GM10266 (cell line): ENCODE results near the gene VGLL4.

Source experiments
- DNase-seq: peaks from one replicate; pipeline ENCODE4 v3.0.0; 2012; ENCODE audit errors: extremely low spot score
- TF ChIP-seq, protein P1 (sequence below): IDR thresholded peaks from 2 replicates; pipeline ENCODE4 v1.5.1; 2012; ENCODE audit warnings: mild to moderate bottlenecking, low read depth; ENCODE audit not compliant: control insufficient read depth, insufficient read depth; ENCODE audit errors: missing control alignments

VGLL4 gene

DNA sequence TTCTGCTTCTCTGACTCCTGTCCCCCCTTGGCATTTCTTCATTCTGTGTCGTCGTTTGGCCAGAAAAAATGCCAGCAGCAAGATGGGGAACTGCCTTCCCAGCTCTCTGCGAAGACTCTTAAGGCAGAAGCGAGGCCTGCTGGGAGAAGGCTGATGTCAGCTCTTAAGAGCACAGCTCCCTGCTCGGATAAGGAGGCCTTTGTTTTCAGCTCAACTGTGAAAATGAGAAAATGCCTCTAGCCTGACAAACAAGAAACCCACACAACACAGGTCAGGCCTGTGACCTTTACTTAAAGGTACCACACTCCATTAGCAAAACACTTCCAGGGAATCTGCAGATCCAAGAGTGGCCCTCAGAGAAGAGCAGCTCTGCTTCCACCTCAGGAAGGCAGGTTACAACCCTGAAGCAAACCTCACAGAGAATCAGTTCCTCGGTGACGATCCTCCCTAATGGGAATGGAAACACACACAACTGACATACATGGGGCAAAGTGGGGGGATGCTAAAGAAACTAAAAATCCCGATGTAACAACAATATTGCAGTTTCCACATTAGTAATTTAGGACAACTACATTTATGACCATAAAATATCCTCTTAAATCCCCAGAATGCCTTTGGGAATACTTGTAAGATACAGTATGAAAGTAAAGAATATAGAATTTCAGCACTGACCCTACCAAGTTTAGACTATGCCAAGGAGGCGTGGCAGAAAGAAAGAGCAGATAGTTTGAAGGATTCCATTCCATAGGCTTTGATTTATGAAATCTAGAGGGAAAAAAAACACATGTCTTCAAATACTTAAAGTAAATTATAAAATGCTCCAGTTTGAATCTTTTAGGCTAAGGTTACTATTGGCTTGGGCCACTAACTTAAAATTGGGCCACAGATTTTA lies 52.1 kb downstream of the VGLL4 start:
- TF ChIP-seq, protein P1, sequence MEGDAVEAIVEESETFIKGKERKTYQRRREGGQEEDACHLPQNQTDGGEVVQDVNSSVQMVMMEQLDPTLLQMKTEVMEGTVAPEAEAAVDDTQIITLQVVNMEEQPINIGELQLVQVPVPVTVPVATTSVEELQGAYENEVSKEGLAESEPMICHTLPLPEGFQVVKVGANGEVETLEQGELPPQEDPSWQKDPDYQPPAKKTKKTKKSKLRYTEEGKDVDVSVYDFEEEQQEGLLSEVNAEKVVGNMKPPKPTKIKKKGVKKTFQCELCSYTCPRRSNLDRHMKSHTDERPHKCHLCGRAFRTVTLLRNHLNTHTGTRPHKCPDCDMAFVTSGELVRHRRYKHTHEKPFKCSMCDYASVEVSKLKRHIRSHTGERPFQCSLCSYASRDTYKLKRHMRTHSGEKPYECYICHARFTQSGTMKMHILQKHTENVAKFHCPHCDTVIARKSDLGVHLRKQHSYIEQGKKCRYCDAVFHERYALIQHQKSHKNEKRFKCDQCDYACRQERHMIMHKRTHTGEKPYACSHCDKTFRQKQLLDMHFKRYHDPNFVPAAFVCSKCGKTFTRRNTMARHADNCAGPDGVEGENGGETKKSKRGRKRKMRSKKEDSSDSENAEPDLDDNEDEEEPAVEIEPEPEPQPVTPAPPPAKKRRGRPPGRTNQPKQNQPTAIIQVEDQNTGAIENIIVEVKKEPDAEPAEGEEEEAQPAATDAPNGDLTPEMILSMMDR, result no peak
- no peak for DNase-seq

GRCh38 chr3:11591002-11591355 lies 52.7 kb downstream of the VGLL4 start:
- no peak for DNase-seq
- TF ChIP-seq, protein P1, result no peak

DNA sequence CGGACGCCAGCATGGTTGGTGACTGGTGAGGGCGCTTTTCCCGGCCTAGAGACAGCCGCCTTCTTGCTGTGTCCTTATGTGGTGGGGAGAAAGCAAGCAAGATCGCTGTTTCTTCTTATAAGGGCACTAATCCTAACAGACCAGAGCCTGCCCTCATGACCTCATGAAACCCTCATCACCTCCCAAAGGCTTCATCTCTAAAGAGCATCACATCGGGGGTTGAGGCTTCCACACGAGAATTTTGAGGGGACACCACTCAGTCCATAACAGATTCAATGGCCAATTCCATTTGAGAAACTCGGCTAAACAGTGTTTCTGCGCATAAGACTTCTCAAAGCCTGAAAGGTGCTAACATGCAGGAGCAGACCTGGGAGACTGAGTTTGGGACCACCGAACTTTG lies 54.0 kb downstream of the VGLL4 start:
- TF ChIP-seq, protein P1, result no peak
- DNase-seq, result no peak

- DNase-seq, result no peak
- TF ChIP-seq, protein P1, result no peak
Measured at GRCh38 chr3:11588755-11589154, 55.0 kb downstream of the VGLL4 start.

- no peak for DNase-seq
- TF ChIP-seq, protein P1, result no peak
Measured at GRCh38 chr3:11588338-11588737, 55.4 kb downstream of the VGLL4 start.

DNA sequence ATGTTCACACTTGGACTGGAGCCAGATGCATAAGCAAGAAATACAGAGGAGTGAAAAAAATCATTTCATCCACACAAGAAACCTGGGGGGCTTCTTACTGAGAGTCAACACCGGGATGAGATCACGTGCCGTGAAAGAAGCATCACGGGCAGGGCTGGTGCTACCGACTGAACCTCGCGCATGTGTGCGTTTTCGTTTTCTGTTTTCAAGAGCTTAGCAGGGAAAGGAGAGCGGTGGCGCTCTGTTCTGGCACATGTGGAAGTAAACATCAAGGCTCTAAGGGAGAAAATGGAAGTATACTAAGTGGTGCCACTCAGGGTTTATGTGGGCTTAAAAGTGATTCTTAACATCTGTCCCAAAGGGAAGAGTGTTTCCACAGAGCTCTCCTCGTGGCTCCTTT lies 55.9 kb downstream of the VGLL4 start:
- TF ChIP-seq, protein P1, result no peak
- DNase-seq, result no peak

DNA sequence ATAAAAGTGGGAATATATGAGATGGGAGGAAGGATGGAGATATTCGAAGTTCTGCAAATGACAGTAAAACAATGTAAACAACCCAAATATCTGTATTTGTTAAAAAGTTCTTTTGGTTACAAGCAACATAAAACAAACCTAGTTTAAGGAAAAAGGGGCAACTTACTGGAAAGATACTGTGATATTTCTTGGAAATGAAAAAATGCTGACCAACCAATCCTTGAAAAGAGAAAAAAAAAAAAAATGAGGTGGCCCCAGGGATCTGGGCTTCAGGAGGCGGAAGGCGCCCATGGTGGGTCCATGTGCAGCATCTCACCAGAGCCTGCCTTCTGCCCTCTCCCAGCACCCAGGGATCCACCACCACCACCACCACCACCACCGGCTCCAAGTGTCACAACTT lies 59.1 kb downstream of the VGLL4 start:
- TF ChIP-seq, protein P1, result no peak
- DNase-seq, result no peak
